Lower lobe of right lung (tissue), 2 donors: ENCODE data around the gene MFGE8. TPM values are rescaled to one million over a fixed set of nuclear protein-coding genes. Genes with fewer than 3 reads are reported as not detected.

Source experiments
- ATAC-seq, 2 donors: fragments of 200-7000 bp; cut with Tn5 transposase; one replicate each; pipeline ENCODE4 v1.9.1; 2020 to 2022; ENCODE audit warnings: mild to moderate bottlenecking in 2 of 2, moderate library complexity in 2 of 2
- DNase-seq: peaks from one replicate; pipeline ENCODE4 v3.0.0-alpha.2; 2020
- H3K27ac ChIP-seq: fragments of 200-600 bp; one replicate; pipeline ENCODE4 v1.8.0; 2022
- H3K27me3 ChIP-seq: fragments of 200-600 bp; one replicate; pipeline ENCODE4 v1.8.0; 2022; ENCODE audit warnings: low read depth
- H3K36me3 ChIP-seq: fragments of 200-600 bp; one replicate; pipeline ENCODE4 v1.8.0; 2022; ENCODE audit warnings: mild to moderate bottlenecking
- H3K4me1 ChIP-seq: fragments of 200-600 bp; one replicate; pipeline ENCODE4 v1.8.0; 2022
- H3K4me3 ChIP-seq: fragments of 200-600 bp; one replicate; pipeline ENCODE4 v1.8.0; 2022; ENCODE audit warnings: mild to moderate bottlenecking
- H3K9me3 ChIP-seq: fragments of 200-600 bp; one replicate; pipeline ENCODE4 v1.8.0; 2022
- CTCF ChIP-seq: fragments of 200-600 bp; IDR thresholded peaks from one replicate; pipeline ENCODE4 v1.8.0; 2022; ENCODE audit warnings: antibody characterized with exemption, mild to moderate bottlenecking
- intact Hi-C: fragments of 100-400 bp; cut with DNase I; formaldehyde crosslinking; loops from one replicate; pipeline ENCODE4 v1.11.0; 2022
- long read RNA-seq: library from polyadenylated mRNA; unstranded; transcript quantifications from one replicate; pipeline ENCODE4 v2.0.0, GENCODE V29; 2021
- total RNA-seq: library from RNA; stranded (reverse); fragmentation: NEBNext Ultra II Directional; extraction: Animal tissue kit (Norgen Biotek cat#: 25700); gene quantifications from one replicate; pipeline ENCODE4 v1.2.1, GENCODE V29; 2021
- donor health status: DM: no; HTN: yes; CAD: no; lungs with severe emphysema.

MFGE8 gene, protein sequence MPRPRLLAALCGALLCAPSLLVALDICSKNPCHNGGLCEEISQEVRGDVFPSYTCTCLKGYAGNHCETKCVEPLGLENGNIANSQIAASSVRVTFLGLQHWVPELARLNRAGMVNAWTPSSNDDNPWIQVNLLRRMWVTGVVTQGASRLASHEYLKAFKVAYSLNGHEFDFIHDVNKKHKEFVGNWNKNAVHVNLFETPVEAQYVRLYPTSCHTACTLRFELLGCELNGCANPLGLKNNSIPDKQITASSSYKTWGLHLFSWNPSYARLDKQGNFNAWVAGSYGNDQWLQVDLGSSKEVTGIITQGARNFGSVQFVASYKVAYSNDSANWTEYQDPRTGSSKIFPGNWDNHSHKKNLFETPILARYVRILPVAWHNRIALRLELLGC
- total RNA-seq: 125 TPM
- long read RNA-seq, transcript MFGE8-201 (8 exons, 1,937 nt): major isoform, 15 of 34 reads
- long read RNA-seq, partial matches to known transcripts: 9 of 34 reads
- long read RNA-seq, other reads (novel, unspliced or antisense): 6 of 34 reads

DNA sequence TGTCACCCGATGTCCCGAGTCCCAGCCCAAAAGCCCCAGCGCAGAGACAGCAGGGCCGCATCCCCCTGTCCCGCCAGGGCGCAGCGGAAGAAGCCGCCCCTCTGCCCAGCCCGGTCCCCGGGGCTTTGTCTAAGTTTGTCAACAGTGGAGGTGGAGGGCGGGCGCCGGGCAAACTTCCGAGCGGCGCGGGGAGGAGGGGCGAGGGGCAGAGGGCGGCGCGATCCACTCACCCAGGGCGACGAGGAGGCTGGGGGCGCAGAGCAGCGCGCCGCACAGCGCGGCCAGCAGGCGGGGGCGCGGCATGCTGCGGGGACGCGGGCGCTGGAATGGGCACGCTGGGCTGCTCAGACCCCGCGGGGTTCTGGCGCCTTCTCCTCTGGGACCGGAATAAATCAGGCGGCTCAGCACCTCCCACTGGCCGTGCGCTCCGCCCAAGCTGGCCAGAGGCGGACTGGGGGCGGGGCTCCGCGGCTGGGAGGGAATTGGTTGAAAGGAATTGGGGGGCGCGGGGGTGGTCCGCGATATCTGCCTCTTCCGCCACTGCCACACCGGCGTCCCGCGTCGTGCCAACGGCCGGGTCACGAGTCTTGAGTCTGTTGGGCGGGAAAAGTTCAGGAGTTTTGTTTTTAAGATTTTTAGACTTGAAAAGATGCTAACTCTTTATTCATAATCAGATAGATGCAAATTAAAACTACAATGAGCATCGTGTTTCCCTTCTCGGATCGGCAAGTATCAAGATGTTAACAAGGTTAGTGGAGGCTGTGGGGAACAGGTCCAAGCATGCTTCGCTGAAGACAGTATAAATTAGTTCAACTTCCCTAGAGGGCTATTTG lies at the start of gene MFGE8:
Gene MFGE8, minus strand, starts transcription at position 363 of the 833 bp plus-strand sequence. Its CDS starts 60 bp downstream, at position 303.
- Histone ChIP-seq H3K9me3 (no peaks in the 10 kb centered on the region), H3K4me3 (peak within 1 kb of the TSS; percentile 86), H3K27ac (peak within 1 kb of the TSS; percentile 75), H3K36me3 (peaks cover 12% of the 10 kb centered on the region), H3K27me3 (no peaks in the 10 kb centered on the region), H3K4me1 (peaks cover 25% of the 10 kb centered on the region)
- intact Hi-C loops: no loop called here
- peak; percentile 13 for TF ChIP-seq CTCF
- DNase-seq (peak; percentile 78), ATAC-seq (peak; percentile 87 to 89)

GRCh38 chr15:88959445-88959844 lies 46.3 kb upstream of the MFGE8 start:
- peaks cover 5% of the 10 kb centered on the region for H3K9me3 ChIP-seq
- no peaks in the 10 kb centered on the region for H3K36me3 ChIP-seq
- no peak for TF ChIP-seq CTCF
- H3K27ac ChIP-seq: no peak overlapping the region
- ATAC-seq (no peak), DNase-seq (no peak)
- H3K4me3 ChIP-seq: no peak overlapping the region
- no peaks in the 10 kb centered on the region for H3K4me1 ChIP-seq
- intact Hi-C loops: no loop called here
- no peaks in the 10 kb centered on the region for H3K27me3 ChIP-seq

DNA sequence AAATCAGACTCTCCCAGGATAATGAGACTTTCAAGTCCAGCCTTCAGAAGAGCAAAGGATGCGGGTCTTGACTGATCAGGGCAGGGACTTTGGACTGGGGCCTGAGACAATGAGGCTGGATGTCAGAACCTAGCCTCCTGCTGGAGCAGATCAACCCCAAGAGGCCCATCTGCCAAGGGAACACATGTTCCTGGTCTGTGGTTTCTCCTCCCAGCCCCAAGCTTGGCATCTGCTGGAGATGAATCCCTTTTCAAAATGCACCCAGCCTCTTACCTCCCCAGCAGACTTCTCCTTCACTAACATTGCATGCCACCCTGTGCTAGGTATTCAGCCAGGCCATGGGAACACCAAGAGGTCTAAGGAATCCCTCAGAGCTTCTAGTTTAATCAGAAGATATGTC lies 43.7 kb upstream of the MFGE8 start:
- no peak overlapping the region for H3K27ac ChIP-seq
- ATAC-seq (no peak), DNase-seq (no peak)
- H3K9me3 ChIP-seq: no peaks in the 10 kb centered on the region
- intact Hi-C loops: no loop called here
- H3K4me3 ChIP-seq: no peak overlapping the region
- H3K4me1 ChIP-seq: no peaks in the 10 kb centered on the region
- no peaks in the 10 kb centered on the region for H3K36me3 ChIP-seq
- TF ChIP-seq CTCF: no peak
- H3K27me3 ChIP-seq: no peaks in the 10 kb centered on the region

- Histone ChIP-seq H3K4me1 (no peaks in the 10 kb centered on the region), H3K27me3 (no peaks in the 10 kb centered on the region), H3K9me3 (no peaks in the 10 kb centered on the region), H3K36me3 (no peaks in the 10 kb centered on the region), H3K4me3 (no peak overlapping the region), H3K27ac (no peak overlapping the region)
- DNase-seq (no peak), ATAC-seq (no peak)
- no peak for TF ChIP-seq CTCF
- intact Hi-C loops: no loop called here
Measured at GRCh38 chr15:88956263-88956662, 43.1 kb upstream of the MFGE8 start.

DNA sequence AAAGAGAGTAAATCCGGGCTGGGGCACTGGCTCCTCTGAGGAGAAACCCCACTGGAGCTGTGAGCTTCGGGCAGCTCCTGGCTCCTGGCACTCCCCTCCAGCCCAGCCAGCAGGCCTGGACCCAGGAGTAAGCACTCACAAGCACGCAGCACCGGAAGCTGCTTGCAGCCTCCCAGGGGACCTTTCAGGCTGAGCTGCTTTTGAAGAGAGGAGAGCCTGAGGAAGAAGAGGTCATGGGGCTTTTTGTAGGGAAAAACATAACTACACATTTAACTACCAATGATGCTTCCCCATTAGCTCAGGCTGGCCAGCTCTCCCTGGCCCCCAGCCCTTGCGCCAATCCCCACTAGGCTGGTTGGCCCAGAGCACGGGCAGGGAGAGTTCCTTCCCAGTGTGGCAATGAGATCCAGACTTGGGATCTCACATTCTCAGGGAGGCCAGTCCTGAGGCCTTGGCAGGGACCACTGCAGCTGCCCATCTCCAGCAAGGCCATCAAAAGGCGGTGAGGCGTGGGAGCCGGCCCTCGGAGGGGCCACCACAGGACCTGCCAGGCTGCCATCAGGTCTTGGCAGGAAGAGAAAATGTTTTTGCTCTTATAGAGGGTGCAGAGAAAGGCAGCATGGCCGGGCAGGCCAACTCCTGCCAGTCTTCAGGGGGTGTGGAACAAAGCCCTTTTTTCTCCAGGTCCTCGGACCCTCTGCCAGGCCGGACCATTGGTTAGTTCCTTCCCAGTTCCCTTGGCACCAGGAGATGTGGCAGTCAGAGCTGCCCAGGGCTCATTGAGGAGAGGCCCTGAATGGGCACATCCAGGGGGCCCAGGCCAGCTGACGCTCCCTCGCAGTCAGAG lies 41.5 kb upstream of the MFGE8 start:
- H3K36me3 ChIP-seq: no peaks in the 10 kb centered on the region
- TF ChIP-seq CTCF: no peak
- H3K27ac ChIP-seq: no peak overlapping the region
- ATAC-seq (no peak), DNase-seq (no peak)
- intact Hi-C loops: no loop called here
- no peak overlapping the region for H3K4me3 ChIP-seq
- no peaks in the 10 kb centered on the region for H3K4me1 ChIP-seq
- no peaks in the 10 kb centered on the region for H3K9me3 ChIP-seq
- H3K27me3 ChIP-seq: no peaks in the 10 kb centered on the region
